CD14-positive monocyte (primary cell): Measurements from ENCODE around the gene PPP2R3A. TPM values are rescaled to one million over a fixed set of nuclear protein-coding genes. Genes with fewer than 3 reads are reported as not detected.
A peak's percentile ranks its signal among the peaks of the same experiment; 100 is the strongest.
"Not testable (repeated sequence)": the region's sequence is repeated elsewhere in the genome, so short reads cannot be mapped to it uniquely, and the experiment has no call there.

Source experiments
- DNase-seq, 3 donors: peaks; one replicate each; pipeline ENCODE4 v3.0.0-alpha.2; 2011 to 2022
- H2AFZ ChIP-seq: 2 replicates; pipeline ENCODE4 v1.6.0; 2012; ENCODE audit warnings: mild to moderate bottlenecking, low read depth, low read length, inconsistent platforms; ENCODE audit not compliant: insufficient read depth, poor library complexity, severe bottlenecking
- H3K27ac ChIP-seq, 2 donors: 1 replicate in 1 of 2; 2 replicates in 1 of 2; pipeline ENCODE4 v1.5.1; 2012 to 2013; ENCODE audit warnings: low read length in 2 of 2, control low read depth in 1 of 2, inconsistent platforms in 1 of 2, low read depth in 1 of 2, mild to moderate bottlenecking in 1 of 2
- H3K27me3 ChIP-seq, 2 donors: one replicate each; pipeline versions ENCODE4 v1.6.0 to v1.6.1; 2011 to 2013; ENCODE audit warnings: low read length in 2 of 2; ENCODE audit not compliant: control insufficient read depth in 2 of 2, insufficient read depth in 2 of 2
- H3K36me3 ChIP-seq, 2 donors: replicated peaks in 1 of 2; 1 replicate in 1 of 2; 2 replicates in 1 of 2; pipeline versions ENCODE4 v1.5.1 to v1.6.1; 2012 to 2013; ENCODE audit warnings: low read length in 2 of 2, control low read depth in 1 of 2, inconsistent platforms in 1 of 2, mild to moderate bottlenecking in 1 of 2; ENCODE audit not compliant: insufficient read depth in 2 of 2, control insufficient read depth in 1 of 2
- H3K4me1 ChIP-seq, 2 donors: 1 replicate in 1 of 2; 2 replicates in 1 of 2; pipeline versions ENCODE4 v1.5.1 to v1.6.1; 2012 to 2013; ENCODE audit warnings: low read length in 2 of 2, control low read depth in 1 of 2, inconsistent platforms in 1 of 2, mild to moderate bottlenecking in 1 of 2, moderate library complexity in 1 of 2; ENCODE audit not compliant: insufficient read depth in 2 of 2, control insufficient read depth in 1 of 2
- H3K4me2 ChIP-seq: replicated peaks from 2 replicates; pipeline ENCODE3; 2012; ENCODE audit warnings: low read length, moderate library complexity, mild to moderate bottlenecking; ENCODE audit not compliant: poor library complexity, severe bottlenecking; ENCODE audit errors: extremely low read depth
- H3K4me3 ChIP-seq, 3 experiments: fragments of 200-600 bp in 1 of 3; sonication (generic) in 1 of 3; replicated peaks in 1 of 3; 1 replicate in 2 of 3; 2 replicates in 1 of 3; pipeline ENCODE4 v1.5.1; 2011 to 2013; ENCODE audit warnings: low read length in 3 of 3, mild to moderate bottlenecking in 3 of 3, control low read depth in 2 of 3, low read depth in 2 of 3, inconsistent platforms in 1 of 3, moderate library complexity in 1 of 3
- H3K79me2 ChIP-seq: 2 replicates; pipeline ENCODE4 v1.6.0; 2012; ENCODE audit warnings: mild to moderate bottlenecking, control low read depth, inconsistent platforms, low read length, moderate library complexity; ENCODE audit not compliant: insufficient read depth
- H3K9ac ChIP-seq: 2 replicates; pipeline ENCODE4 v1.6.0; 2017; ENCODE audit warnings: low read length, mild to moderate bottlenecking; ENCODE audit not compliant: insufficient read depth, poor library complexity, severe bottlenecking
- H3K9me3 ChIP-seq, 2 donors: replicated peaks in 1 of 2; 1 replicate in 1 of 2; 2 replicates in 1 of 2; pipeline versions ENCODE4 v1.5.1 to v1.6.1; 2012 to 2013; ENCODE audit warnings: low read length in 2 of 2, control low read depth in 1 of 2; ENCODE audit not compliant: control insufficient read depth in 1 of 2, insufficient read depth in 1 of 2
- H4K20me1 ChIP-seq: 2 replicates; pipeline ENCODE4 v1.6.0; 2012; ENCODE audit warnings: mild to moderate bottlenecking, low read length, control low read depth, moderate library complexity; ENCODE audit not compliant: insufficient read depth
- H3K27ac Mint-ChIP-seq, 7 donors: one replicate each; pipeline ENCODE4 v1.8.0; 2020; ENCODE audit warnings: mild to moderate bottlenecking in 7 of 7, mixed read lengths in 7 of 7, moderate library complexity in 6 of 7, inconsistent platforms in 2 of 7
- H3K27me3 Mint-ChIP-seq, 3 donors: one replicate each; pipeline ENCODE4 v1.8.0; 2021 to 2022; ENCODE audit warnings: low read depth in 3 of 3, mild to moderate bottlenecking in 3 of 3, mixed read lengths in 3 of 3, moderate library complexity in 3 of 3, inconsistent platforms in 1 of 3
- H3K36me3 Mint-ChIP-seq, 2 donors: one replicate each; pipeline ENCODE4 v1.8.0; 2020; ENCODE audit warnings: mixed read lengths in 2 of 2, inconsistent platforms in 1 of 2, mild to moderate bottlenecking in 1 of 2
- H3K4me1 Mint-ChIP-seq: one replicate; pipeline ENCODE4 v1.8.0; 2020; ENCODE audit warnings: mild to moderate bottlenecking, mixed read lengths
- H3K4me3 Mint-ChIP-seq, 2 donors: one replicate each; pipeline ENCODE4 v1.8.0; 2020; ENCODE audit warnings: mild to moderate bottlenecking in 2 of 2, mixed read lengths in 2 of 2, moderate library complexity in 1 of 2
- H3K9me3 Mint-ChIP-seq, 7 donors: one replicate each; pipeline ENCODE4 v1.8.0; 2020 to 2022; ENCODE audit warnings: mixed read lengths in 7 of 7, mild to moderate bottlenecking in 6 of 7, moderate library complexity in 6 of 7, inconsistent platforms in 2 of 7
- CTCF ChIP-seq: fragments of 200-600 bp; IDR thresholded peaks from one replicate; pipeline ENCODE4 v1.8.0; 2022; ENCODE audit warnings: antibody characterized with exemption, mild to moderate bottlenecking
- WGBS: methylation state at CpG from one replicate; pipeline ENCODE4 v1.1.5; 2013; ENCODE audit warnings: missing lambda C conversion rate; ENCODE audit not compliant: insufficient coverage; 5-methylcytosine and 5-hydroxymethylcytosine counted together
- intact Hi-C, 2 donors: fragments of 100-400 bp; cut with micrococcal nuclease; formaldehyde crosslinking; loops; one replicate each; pipeline versions ENCODE4 v1.15.0 to v1.15.1; 2023
- polyA plus RNA-seq, 3 donors: library from polyadenylated mRNA; depleted of rRNA in 1 of 3; unstranded in 2 of 3; stranded (reverse) in 1 of 3; fragments of 300-500 nt in 2 of 3; fragments of >200 nt in 1 of 3; fragmentation: Illumina TruSeq in 2 of 3; gene quantifications; 1 replicate in 2 of 3; 2 replicates in 1 of 3; pipeline ENCODE4 v1.2.3, GENCODE V29; 2012 to 2021

PPP2R3A gene
- polyA plus RNA-seq, 3 donors = 0.09 to 0.15 (median 0.10) TPM

- Histone ChIP-seq H3K4me3 (no peak overlapping the region), H3K36me3 (no peaks in the 10 kb centered on the region), H3K27ac (peak overlapping the region in 1 of 2 donors; percentile 35), H3K9me3 (no peaks in the 10 kb centered on the region), H2AFZ (no peak overlapping the region), H3K9ac (no peak overlapping the region), H3K27me3 (no peaks in the 10 kb centered on the region), H3K4me2 (no peak overlapping the region), H3K79me2 (peaks cover 100% of the 10 kb centered on the region), H3K4me1 (peaks cover 54 to 82% of the 10 kb centered on the region in 2 donors), H4K20me1 (peaks cover 100% of the 10 kb centered on the region)
- DNase-seq = no peak
- no CpG with 5 or more reads among the region's 5 CpGs for WGBS
- H3K9me3 Mint-ChIP-seq = peaks cover 0 to 3% (median 0%) of the 10 kb centered on the region in 7 donors
- H3K27ac Mint-ChIP-seq = peak overlapping the region in 2 of 7 donors; percentile 46 to 77
- no peak for TF ChIP-seq CTCF
- peaks cover 90% of the 10 kb centered on the region for H3K4me1 Mint-ChIP-seq
- peaks cover 6 to 25% of the 10 kb centered on the region in 2 donors for H3K36me3 Mint-ChIP-seq
- intact Hi-C loops = no loop called here
- no peak overlapping the region for H3K4me3 Mint-ChIP-seq
- H3K27me3 Mint-ChIP-seq = no peaks in the 10 kb centered on the region
Observed at GRCh38 chr3:136189043-136189442, 223.5 kb downstream of the PPP2R3A start.

DNA sequence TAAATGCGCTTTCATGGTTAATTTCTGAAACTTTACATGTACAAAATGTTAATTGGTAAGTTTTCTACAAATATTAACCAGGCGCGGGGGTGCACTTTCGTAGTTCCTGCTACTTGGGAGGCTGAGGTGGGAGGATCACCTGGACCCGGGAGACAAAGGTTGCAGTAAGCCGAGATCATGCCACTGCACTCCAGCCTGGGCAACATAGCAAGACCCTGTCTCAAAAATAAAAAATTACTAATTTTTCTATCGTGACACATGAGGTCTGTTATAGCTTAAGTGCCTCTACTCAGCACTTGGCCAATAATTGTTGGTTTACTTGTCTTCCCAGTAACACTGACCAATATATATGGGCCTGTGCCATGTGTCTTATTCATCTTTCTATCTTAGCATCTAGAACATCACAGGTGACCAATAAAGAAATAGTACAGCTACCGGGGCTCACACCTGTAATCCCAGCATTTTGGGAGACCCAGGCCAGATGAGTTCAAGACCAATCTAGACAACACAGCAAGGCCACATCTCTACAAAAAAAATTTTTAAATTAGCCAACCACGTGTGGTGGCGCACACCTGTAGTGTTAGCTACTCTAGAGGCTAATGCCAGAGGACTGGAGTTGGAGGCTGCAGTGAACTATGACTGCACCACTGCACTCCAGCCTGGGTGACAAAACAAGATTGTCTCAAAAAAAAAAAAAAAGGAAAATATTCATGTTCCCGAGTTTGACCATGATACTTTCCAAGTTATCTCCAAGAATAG lies 224.5 kb downstream of the PPP2R3A start:
- Mint-ChIP-seq H3K4me3 (no peak overlapping the region), H3K27ac (peak overlapping the region in 3 of 7 donors; percentile 31 to 81 (median 66)), H3K9me3 (peaks cover 0 to 3% (median 0%) of the 10 kb centered on the region in 7 donors), H3K27me3 (no peaks in the 10 kb centered on the region), H3K36me3 (peaks cover 6 to 21% of the 10 kb centered on the region in 2 donors), H3K4me1 (peaks cover 83% of the 10 kb centered on the region)
- Histone ChIP-seq H3K27ac (peak overlapping the region in 1 of 2 donors; percentile 94), H3K27me3 (no peaks in the 10 kb centered on the region), H2AFZ (no peak overlapping the region), H4K20me1 (peaks cover 100% of the 10 kb centered on the region), H3K4me2 (peak overlapping the region; percentile 85), H3K4me3 (no peak overlapping the region), H3K36me3 (no peaks in the 10 kb centered on the region), H3K9ac (no peak overlapping the region), H3K79me2 (peaks cover 100% of the 10 kb centered on the region), H3K9me3 (no peaks in the 10 kb centered on the region), H3K4me1 (peaks cover 52 to 82% of the 10 kb centered on the region in 2 donors)
- WGBS = 100% methylated on average over 1 of the region's 11 CpGs
- intact Hi-C loops = loop anchor here (5.0 to 10.0 kb wide), 2 partner anchors 562 to 675 kb away; partner anchors contain the start of genes NCK1 (in 1 of the 2) and STAG1 (in 1 of the 2)
- no peak for DNase-seq
- no peak for TF ChIP-seq CTCF

DNA sequence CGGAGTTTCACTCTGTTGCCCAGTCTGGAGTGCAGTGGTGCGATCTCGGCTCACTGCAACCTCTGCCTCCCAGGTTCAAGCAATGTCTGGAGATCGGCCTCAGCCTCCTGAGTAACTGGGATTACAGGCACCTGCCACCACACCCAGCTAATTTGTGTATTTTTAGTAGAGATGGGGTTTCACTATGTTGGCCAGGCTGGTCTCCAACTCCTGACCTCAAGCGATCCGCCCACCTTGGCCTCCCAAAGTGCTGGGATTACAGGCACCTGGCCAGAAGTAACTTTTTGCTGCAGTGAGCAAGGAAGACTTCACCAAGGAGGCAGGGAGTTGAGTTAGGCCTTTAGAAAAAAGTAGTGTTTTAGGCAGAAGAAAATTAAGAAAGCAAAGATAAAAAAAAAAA lies 226.7 kb downstream of the PPP2R3A start:
- H3K27ac ChIP-seq = peak overlapping the region in 1 of 2 donors; percentile 94
- H3K36me3 ChIP-seq, H3K27me3 Mint-ChIP-seq, H2AFZ ChIP-seq, H3K9me3 Mint-ChIP-seq, DNase-seq, H3K27me3 ChIP-seq, H3K9me3 ChIP-seq: not testable (repeated sequence)
- Mint-ChIP-seq H3K36me3 (peaks cover 6 to 21% of the 10 kb centered on the region in 2 donors), H3K4me3 (peak overlapping the region; percentile 94 to 99), H3K4me1 (peaks cover 66% of the 10 kb centered on the region), H3K27ac (peak overlapping the region; percentile 8 to 81 (median 54))
- H3K9ac ChIP-seq = peak overlapping the region; percentile 96
- peaks cover 84% of the 10 kb centered on the region for H4K20me1 ChIP-seq
- intact Hi-C loops = loop anchor here (2.0 to 10.0 kb wide), 3 partner anchors 59 to 673 kb away; partner anchors contain the start of genes NCK1 (in 1 of the 2), PCCB (in 1 of the 2) and STAG1 (in 1 of the 2)
- H3K4me3 ChIP-seq = peak overlapping the region in 2 of 3 experiments; percentile 94 to 99
- H3K79me2 ChIP-seq = peaks cover 84% of the 10 kb centered on the region
- H3K4me1 ChIP-seq = peaks cover 38 to 73% of the 10 kb centered on the region in 2 donors
- H3K4me2 ChIP-seq = peak overlapping the region; percentile 85
- WGBS = no CpG with 5 or more reads among the region's 6 CpGs
